ENCODE data around the gene CACNG1.

The CACNG1 gene

DNA sequence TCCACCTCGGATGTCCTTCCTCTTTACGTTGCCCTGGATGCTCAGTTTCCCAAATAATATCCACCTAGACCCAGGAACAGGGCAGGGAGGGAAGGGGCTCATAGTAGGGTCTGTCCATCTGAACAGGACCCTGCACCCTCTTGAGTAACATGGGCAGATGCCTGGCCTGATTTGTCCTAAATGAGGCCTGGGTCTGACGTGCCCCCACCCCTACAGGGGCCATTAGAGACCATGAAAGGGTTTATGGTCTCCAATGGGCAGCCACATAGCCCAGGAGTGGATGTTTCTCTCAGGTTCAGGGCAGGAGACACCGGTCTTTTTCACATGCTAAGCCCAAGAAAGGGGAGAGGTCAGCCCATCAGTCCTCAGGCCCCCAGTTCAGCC lies 6.8 kb downstream of the CACNG1 start:
- DNase-seq (ENCODE audit: low read depth in 3 of 3, low spot score in 1 of 3): no peak

DNA sequence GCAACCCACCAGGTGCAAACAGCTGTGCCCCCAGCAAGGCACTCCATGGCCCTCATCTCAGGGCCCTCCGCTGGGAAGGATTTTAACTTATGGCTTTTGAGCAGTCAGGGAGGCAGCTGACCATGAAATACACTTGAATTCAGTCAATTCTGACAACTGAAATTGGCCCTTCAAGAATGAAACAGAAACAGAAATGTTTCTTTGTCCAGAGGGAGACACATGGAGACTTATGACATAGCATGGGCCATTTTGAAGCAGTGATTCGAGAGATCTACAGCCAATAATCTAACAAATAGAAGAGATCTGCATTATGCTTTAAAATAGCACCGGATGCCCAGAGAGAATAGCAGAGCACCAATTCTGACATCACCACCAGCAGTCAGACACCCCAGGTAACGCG lies 7.5 kb downstream of the CACNG1 start:
- no peak for DNase-seq (ENCODE audit: low read depth in 3 of 3, low spot score in 1 of 3)

DNA sequence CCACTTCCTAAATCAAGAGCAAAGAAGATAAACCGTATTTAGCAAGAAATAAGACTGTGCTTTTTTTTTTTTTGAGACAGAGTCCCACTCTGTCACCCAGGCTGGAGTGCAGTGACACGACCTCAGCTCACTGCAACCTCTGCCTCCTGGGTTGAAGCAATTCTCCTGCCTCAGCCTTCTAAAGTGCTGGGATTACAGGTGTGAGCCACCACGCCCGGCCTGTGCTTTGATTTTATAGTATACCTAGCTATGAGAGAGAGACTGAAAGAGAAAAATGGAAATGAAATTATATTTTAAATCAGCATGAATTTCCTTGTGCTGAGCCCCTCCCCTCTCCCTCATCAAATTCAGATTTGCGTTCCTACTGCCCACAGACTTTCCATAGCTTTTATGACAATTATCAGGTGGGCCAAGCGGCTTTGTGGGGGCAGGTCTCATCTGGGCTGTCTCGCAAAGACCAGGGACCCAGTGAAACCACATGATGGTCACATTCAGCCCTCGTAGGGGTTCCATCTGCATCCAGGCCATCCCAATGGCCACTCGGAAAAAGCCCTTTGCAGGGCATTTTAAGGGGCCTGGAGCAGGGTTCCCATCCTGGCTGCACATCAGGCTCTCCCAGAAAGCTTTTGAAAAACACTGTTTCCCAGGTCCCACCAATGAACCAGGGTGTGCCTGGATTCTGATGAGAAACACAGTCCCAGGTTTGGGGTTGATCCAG lies 8.5 kb downstream of the CACNG1 start:
- no peak for DNase-seq (ENCODE audit: low read depth in 3 of 3, low spot score in 1 of 3)

DNA sequence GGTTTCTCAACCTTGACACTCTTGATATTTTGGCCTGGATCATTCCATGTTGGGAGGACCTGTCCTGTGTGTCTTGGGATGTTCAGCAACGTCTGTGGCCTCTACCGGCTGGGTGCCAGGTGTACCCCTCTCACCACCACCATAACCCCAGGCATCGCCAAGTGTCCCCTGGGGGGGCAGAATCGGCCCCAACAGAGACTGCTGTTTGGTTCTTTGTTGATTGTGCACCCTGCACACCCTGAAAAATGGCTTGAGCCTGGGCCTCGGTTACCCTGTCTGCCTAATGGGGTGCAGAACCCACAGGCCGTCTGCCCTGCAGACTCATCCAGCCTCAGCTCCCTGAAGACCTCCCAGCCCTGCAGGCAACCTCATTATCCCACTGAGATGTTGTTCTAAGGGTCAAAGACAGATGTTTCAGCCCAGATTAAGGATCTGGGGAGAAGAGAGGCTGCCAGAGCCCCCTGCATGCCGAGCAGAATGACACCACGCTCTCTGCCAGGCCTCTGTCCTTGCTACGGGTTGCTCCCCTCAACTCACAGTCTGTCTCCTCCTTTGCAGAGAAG lies 9.2 kb downstream of the CACNG1 start:
- no peak for DNase-seq (ENCODE audit: low read depth in 3 of 3, low spot score in 1 of 3)

DNA sequence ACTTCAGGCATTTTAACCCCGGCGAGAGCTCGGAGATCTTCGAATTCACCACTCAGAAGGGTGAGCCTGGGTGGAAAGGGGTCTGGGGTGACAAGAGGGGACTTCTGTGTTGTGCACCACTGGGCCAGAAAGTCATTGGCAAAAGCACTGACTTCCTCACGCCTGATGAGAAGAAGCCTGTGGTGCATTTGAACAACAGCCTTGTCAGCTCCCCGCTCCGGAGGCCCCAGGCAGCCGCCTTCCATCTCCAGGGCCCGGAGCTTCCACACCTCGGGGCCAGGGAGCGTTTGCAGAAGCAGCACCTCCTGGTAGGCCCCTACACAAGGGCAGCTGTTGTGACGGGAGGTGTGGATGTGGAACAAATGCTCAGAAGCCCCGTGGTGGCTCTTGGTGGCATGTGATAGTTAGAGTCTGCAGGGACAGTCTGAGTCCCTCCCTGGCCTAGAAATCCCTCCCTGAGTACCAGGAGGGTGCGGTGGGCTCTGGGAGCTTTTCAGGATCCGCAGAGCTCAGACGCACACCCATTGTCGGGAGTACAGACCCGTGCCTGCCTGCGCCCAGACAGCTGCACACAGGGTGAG lies 9.7 kb downstream of the CACNG1 start:
- DNase-seq (ENCODE audit: low read depth in 3 of 3, low spot score in 1 of 3): no peak

DNA sequence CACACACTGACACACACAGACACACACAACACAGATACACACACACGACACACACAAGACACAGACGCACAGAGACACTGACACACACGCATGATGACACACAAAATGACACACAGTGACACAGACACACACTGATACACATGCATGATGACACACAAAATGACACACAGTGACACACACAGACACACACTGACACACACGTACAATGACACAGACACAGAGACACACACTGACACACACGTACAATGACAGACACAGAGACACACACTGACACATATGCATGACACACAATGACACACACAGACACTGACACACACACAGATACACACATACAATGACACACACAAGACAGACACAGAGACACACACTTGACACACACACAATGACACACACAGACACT lies 10.3 kb downstream of the CACNG1 start:
- DNase-seq (ENCODE audit: low read depth in 3 of 3, low spot score in 1 of 3): no peak

DNA sequence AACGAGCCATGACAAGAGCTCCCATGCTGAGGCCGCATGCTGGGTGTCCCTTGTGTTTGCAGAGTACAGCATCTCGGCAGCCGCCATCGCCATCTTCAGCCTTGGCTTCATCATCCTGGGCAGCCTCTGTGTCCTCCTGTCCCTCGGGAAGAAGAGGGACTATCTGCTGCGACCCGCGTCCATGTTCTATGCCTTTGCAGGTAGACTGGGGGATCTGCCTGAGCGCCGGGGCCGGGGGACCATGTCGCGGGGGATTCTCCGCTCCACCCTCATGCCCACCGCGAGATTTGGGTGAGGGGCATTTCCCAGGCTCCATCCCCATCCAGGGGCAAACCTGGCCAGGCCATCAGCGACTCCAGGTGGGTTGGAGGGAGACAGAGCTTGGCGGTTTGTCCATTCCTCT lies 10.7 kb downstream of the CACNG1 start:
- no peak for DNase-seq (ENCODE audit: low read depth in 3 of 3, low spot score in 1 of 3)

DNA sequence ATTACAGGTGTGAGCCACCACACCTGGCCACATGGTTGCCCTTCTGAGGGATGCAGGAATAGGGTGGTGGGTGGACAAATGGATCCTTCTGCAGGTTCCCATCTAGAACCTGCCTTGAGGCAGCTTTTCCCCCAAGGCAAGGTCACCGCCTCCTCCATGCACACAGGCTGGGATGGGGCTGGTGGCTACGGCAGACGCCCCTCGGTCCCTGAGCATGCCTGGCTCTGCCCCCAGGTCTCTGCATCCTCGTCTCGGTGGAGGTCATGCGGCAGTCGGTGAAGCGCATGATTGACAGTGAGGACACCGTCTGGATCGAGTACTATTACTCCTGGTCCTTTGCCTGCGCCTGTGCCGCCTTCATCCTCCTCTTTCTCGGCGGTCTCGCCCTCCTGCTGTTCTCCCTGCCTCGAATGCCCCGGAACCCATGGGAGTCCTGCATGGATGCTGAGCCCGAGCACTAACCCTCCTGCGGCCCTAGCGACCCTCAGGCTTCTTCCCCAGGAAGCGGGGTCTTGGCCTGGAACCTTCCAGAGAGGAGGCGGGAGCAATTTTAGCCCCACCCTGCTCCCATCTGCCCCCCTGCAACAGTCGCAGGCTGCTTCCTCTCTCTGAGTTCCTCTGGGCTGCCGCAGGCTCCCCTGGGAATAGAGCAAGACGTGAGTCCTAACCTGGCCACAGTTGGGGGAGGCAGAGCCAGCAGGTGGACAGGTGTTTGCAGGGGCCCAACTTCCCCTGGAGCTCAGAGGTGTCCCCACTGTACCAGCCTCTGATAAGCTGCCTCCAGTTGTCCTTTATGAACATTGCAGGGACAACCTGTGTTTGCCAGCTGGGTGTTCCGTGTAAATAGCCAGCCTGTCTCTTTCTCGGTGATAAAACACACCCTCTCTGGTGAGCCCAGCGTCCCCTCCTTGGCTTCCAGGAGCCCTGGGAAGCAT lies 11.7 kb downstream of the CACNG1 start:
- DNase-seq (ENCODE audit: low read depth in 3 of 3, low spot score in 1 of 3): no peak

DNA sequence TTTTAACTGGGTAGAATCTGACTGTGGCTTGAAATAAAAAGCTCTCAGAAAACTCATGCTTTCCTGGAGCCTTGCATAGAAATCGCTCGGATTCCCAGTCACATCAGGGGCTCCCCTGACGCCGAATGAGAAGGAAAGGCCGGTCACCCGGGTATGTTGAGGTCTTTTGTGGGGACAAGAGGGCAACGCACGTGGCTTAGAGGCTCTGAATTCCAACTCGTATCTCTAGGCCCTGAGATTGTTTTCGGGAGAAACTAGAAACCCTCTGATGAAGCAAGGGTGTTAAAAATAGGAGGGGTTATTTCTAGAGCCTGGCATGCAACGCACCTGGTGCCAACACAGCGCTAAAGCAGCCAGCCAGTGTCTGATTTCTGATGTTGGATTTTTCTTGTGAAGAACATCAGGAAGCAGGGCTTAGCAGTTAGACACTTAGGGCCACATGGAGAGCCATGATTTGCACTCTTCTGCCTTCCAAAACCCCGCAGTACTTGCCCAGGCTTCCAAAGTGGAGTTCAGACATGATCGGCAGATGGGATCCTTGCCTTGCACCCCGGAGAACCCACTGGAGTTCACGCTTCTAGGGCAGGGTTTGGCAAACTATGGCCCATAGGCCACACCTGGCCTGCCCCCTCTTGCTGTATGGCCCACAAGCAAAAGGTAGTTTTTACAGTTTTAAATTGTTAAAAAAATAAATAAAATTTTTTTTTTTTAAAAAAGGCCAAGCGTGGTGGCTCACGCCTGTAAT lies 12.6 kb downstream of the CACNG1 start:
- DNase-seq (ENCODE audit: low read depth in 3 of 3, low spot score in 1 of 3): no peak

DNA sequence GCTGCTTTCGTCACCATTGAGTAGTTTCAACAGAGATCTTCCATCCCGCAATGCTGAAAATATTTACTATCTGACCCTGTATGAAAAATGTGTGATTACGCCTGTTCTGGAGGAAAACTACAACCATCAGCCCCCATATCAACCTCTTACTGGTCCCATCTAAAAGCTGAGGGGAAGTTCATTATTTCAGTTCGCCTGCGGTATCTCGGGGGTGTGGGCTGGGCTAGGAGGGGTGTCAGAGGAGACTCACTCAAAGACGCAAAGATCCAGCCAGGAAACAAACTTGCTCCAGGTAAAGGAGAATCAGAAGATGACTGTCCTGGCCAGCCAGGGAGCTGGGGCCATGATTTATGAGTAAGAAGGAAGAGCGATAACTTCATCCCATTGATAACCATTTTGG lies 13.7 kb downstream of the CACNG1 start:
- DNase-seq (ENCODE audit: low read depth in 3 of 3, low spot score in 1 of 3): no peak

DNA sequence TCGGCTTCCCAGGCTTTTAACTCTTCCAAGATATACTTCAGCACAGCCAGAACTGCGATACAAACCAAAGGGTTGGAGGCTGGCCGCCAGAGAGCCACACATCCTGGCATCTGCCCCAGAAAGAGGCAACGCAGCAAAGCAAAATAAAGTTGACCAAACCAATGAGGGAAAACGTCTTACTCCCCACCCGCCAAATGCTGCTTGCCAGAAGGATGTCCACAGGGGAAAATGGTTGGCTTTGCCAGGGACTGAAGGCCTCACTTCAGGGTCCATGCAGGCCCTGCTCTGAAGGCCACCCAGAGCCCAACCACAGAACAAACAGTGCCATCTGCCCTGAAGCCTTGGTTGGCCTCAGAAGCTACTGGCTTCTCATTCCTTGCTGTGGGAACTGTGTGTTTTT lies 15.0 kb downstream of the CACNG1 start:
- DNase-seq (ENCODE audit: low read depth in 3 of 3, low spot score in 1 of 3): no peak

DNA sequence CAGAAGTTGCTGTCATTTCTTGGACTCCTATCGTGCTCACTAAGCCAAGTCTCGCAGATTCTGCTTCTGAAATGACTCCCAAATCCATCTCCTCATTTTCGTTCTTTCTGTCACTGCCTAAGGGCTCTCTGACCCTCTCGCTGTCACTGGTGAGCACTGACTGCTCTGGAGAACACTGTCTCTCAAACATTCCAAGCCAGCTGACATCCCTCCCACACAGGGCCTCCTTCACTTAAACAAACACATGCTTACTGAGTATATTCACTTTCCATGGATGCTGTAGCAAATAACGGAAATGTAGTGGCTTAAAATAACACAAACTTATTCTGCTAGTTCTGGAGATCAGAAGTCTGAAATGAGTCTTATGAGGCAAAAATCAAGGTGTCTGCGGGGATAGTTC lies 18.8 kb downstream of the CACNG1 start:
- DNase-seq (ENCODE audit: low read depth in 3 of 3, low spot score in 1 of 3): no peak

DNA sequence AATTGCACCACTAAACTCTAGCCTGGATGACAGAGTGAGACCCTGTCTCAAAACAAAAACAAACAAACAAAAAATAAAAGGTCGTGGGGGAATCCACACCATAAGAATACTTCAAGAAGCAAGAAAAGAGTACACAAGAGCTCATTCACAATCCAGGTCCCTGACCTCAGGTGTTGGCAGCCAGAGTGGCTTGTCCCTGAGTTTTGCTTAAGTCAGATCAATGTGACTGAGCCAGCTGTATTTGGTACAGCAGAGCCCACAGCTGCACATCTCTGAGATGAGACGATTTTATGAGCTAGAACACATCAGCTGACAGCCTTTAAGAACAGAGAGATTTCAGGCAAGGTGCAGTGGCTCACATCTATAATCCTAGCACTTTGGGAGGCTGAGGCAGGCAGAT lies 22.4 kb downstream of the CACNG1 start:
- no peak for DNase-seq (ENCODE audit: low read depth in 3 of 3, low spot score in 1 of 3)

DNA sequence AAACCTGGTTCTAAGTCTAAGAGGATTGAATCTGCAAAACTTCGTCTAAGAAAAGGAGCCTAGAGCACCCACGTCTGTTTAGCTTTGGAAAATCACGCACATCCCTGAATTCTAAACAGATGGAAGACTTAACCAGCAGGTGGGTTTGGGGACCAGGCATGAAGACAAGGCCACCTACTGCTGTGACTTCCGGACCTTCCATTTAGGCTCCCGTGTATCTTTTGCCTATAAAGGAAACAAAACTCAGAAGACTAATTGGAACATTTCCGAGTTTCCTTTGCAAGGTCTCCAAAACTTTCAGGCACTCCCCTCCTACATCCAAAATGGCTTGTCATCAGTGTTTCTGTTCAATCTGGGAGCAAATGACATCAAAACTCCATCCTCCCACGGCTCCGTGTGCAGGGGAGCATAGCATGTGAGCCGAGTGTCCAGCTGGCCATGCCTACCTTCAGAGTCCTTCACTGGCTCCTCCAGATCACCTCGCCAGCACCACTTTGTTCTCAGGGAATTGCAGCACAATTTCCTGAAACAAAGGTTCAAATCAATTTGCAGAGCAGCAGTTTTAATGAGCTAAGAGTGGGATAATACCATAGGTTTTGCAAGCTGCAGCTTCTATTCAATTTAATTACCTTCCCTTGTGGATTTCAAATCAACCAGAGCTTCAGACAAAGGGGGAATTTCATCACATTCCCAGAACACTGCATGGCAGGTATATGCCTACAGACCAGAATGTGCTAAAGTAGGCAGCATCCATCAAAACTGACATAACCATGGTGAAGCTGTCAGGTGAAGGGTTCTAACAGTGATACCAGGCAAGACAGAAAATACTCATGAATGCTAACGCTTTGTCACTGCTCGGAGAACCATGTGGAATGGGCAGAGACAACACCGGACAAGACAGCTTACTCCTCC lies 23.5 kb downstream of the CACNG1 start:
- DNase-seq (ENCODE audit: low read depth in 3 of 3, low spot score in 1 of 3): no peak

DNA sequence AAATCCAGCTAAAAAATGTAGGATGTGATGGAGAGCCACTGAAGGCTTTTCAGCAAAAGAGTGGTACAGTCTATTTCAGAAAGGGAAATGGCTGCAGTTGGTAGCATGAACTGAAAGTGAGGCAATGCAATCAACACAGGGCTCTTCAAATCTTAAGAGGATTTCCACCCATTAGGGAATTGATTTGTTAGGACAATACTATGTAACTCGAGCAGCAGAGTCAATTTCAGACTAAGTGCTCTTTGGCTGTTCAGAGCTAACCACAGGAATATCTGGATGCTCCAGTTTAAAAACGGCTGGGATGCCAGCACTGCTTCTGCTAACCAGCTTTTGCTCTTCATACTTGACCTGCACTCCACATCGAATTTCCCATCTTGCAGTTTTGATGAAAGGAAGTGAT lies 24.6 kb downstream of the CACNG1 start:
- no peak for DNase-seq (ENCODE audit: low read depth in 3 of 3, low spot score in 1 of 3)

DNA sequence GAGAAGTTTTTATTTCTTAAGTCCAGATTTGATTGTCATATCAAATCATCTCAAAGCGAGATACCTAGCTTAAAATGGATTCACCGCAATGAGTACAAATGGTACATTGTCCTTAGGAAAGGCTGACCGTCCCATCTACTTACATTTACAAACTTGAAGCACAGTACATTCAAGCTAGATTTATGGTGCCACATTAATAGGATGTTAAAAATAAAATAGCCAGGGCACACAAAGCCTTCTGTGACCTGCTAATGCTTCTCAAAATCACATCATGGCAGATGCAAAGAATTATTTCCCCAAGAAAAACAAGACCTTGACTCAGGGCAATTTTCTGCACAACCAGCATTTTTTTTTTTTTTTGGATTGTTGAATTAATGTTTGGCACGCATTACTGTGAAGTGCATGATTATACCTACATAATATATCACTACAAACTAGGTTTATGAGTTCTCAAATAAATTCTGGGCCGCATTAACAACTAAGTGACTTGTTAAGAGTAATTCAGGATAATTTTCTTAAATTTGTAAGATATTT lies 25.3 kb downstream of the CACNG1 start:
- DNase-seq (ENCODE audit: low read depth in 3 of 3, low spot score in 1 of 3): no peak

DNA sequence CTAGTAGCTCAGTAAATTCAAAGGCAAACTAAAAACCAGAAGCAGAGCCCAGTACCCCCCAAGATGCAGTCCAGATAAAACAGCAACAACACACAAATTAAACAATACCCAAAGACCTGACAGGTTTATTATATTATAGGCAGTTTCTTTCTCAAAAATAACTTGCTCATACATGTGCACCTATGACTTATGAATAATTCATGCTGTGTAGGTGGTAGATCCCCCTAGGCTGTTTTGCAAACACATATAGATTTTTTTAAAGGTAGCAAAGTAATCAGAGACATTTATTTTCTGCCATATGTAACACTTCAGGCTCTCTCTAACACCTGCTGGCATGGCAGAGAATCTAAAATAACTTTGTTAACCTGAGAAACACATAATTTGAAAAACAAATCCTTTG lies 27.2 kb downstream of the CACNG1 start:
- DNase-seq (ENCODE audit: low read depth in 3 of 3, low spot score in 1 of 3): no peak

DNA sequence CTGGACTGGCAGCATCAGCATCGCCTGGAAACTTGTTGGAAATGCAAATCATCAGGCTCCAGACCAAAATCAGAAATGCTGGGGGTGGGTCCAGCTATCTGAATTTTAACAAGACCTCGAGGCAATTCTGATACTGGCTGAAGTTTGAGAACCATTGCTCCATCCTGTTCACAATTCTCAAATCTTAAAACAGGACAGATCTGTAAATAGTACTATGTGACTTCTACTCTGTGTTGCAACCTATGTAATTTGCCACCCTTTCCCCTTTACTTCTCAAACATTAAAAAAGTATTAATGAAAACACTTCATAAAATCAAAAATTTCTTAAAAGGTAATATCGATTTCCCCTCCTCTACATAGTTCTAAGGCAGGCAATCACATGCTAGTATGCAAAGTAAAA lies 28.5 kb downstream of the CACNG1 start:
- DNase-seq (ENCODE audit: low read depth in 3 of 3, low spot score in 1 of 3): no peak

DNA sequence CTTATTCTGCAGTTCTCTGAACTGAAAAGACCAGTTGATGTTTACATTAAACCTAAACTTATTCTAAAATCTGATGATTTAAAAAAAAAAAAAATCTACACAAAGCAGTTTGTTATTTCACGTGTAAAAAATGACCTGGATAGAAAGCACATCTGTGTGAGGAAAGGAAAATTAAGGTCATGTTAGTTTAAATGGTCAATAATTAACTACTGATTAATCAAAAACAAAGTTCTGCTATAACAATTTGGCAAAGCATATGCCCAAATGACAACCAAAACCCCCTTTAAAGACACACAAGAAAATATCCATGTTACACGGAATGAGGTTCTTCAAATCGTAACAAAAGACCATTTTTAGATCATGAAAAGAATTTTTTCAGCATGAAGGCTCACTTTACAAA lies 30.4 kb downstream of the CACNG1 start:
- DNase-seq (ENCODE audit: low read depth in 3 of 3, low spot score in 1 of 3): no peak

DNA sequence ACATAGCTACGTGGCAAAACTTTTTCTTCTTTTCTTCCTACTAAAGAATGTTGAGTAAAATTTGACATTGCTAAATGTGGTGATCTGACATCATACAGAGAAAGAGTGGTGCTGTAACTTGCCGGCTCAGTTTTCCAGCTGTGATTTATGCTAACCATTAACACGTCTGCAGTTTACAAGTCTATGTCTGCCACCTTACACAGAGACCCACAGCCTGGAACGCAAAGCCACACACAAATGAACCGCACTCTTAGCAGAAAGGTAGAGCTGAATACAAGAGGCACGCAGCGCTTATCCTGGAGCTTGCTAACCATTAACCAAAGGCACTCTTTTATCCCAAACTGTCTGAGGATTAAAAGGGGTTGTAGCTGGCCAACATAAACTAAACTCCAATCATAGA lies 31.9 kb downstream of the CACNG1 start:
- DNase-seq (ENCODE audit: low read depth in 3 of 3, low spot score in 1 of 3): no peak

Data from stimulated activated CD4-positive, alpha-beta T cell treated with anti-CD3 and anti-CD28 coated beads, TNF-alpha, amount 100 ng/mL, for 1 hour (primary cell).